ENCODE data around the gene PPP4R2.

DNA sequence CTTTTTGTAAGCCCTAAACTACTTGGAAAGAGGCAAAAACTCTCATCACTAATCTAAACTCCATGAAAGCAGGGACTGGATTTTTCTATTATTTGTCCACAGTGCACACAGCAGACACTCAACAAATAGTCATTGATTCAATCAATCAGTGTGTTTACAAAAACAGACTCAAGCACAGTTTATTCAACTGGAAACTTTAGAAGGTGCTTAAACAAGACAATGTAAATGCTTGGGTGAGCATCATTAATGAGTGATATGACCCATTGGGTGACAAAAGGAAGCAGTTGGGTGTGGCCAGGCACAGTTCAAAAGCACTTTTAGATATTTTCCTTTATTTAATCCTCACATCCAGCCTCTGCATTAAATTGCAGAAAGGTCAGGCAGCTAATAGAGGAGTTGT is 32.0 kb upstream of the PPP4R2 start:
- no peak for TF ChIP-seq TARDBP (IDR thresholded peaks at IDR 0.05)
- no peak for TF ChIP-seq ELF4 (IDR thresholded peaks at IDR 0.05)
- TF ChIP-seq FOXM1 (IDR thresholded peaks at IDR 0.05; ENCODE audit: borderline replicate concordance), result no peak
- no peak for TF ChIP-seq NFRKB (IDR thresholded peaks at IDR 0.05)
- no peak for TF ChIP-seq FOXK2 (IDR thresholded peaks at IDR 0.05)
- TF ChIP-seq ARNT (IDR thresholded peaks at IDR 0.05), result no peak
- TF ChIP-seq SUZ12 (IDR thresholded peaks at IDR 0.05), result no peak
- no peak for TF ChIP-seq FOXA1 (IDR thresholded peaks at IDR 0.05)
- TF ChIP-seq SP1 (IDR thresholded peaks at IDR 0.05), result no peak
- TF ChIP-seq, protein P1, sequence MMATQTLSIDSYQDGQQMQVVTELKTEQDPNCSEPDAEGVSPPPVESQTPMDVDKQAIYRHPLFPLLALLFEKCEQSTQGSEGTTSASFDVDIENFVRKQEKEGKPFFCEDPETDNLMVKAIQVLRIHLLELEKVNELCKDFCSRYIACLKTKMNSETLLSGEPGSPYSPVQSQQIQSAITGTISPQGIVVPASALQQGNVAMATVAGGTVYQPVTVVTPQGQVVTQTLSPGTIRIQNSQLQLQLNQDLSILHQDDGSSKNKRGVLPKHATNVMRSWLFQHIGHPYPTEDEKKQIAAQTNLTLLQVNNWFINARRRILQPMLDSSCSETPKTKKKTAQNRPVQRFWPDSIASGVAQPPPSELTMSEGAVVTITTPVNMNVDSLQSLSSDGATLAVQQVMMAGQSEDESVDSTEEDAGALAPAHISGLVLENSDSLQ (IDR thresholded peaks at IDR 0.05), result no peak
- no peak for TF ChIP-seq L3MBTL2 (conservative IDR thresholded peaks at IDR 0.05)
- no peak for TF ChIP-seq BHLHE40 (IDR thresholded peaks at IDR 0.05; ENCODE audit: borderline replicate concordance)
